OCI-LY1 (cell line): ENCODE data around the gene ENO4.

ENCODE experiments used
- CTCF ChIP-seq: fragments of 200-600 bp; sonication (generic), shearing (Covaris generic); IDR thresholded peaks from 2 replicates; pipeline ENCODE4 v1.5.1; 2017; ENCODE audit warnings: mild to moderate bottlenecking, antibody characterized with exemption, low read length, moderate library complexity, mixed read lengths
- EZH2 ChIP-seq: fragments of 200-600 bp; sonication (generic), shearing (Covaris generic); IDR thresholded peaks from 2 replicates; pipeline ENCODE4 v1.8.0; 2017; ENCODE audit warnings: borderline replicate concordance, mixed run types, mild to moderate bottlenecking, antibody characterized with exemption, low read length, moderate library complexity, mixed read lengths

- no peak for TF ChIP-seq CTCF
- no peak for TF ChIP-seq EZH2
These were observed at the start of gene ENO4 for GRCh38 chr10:116849248-116850057.
